AG08395 (cell line): ENCODE data around the gene IL10RB.

Experiments used
- DNase-seq: peaks from one replicate; pipeline ENCODE4 v3.0.0; 2012; ENCODE audit warnings: mixed read lengths, low spot score

Gene IL10RB

GRCh38 chr21:33332143-33332542 lies 66.0 kb downstream of the IL10RB start:
- no peak for DNase-seq

GRCh38 chr21:33334191-33334590 lies 68.0 kb downstream of the IL10RB start:
- DNase-seq = no peak

- DNase-seq = no peak
These were observed 68.7 kb downstream of the IL10RB start for GRCh38 chr21:33334824-33335223.

GRCh38 chr21:33339135-33339534 lies 73.0 kb downstream of the IL10RB start:
- no peak for DNase-seq

- DNase-seq = no peak
These were observed 73.8 kb downstream of the IL10RB start for GRCh38 chr21:33339918-33340317.

- no peak for DNase-seq
These were observed 79.6 kb downstream of the IL10RB start for GRCh38 chr21:33345751-33346238.
